Measurements from ENCODE around the gene CHD1.

Gene CHD1

GRCh38 chr5:98936948-98937715, 8.3 kb upstream of the CHD1 start:
- DNase-seq (ENCODE audit: low read depth in 2 of 2): no peak

- no peak for DNase-seq (ENCODE audit: low read depth in 2 of 2)
Measured at GRCh38 chr5:98935206-98935605, 6.4 kb upstream of the CHD1 start.

DNA sequence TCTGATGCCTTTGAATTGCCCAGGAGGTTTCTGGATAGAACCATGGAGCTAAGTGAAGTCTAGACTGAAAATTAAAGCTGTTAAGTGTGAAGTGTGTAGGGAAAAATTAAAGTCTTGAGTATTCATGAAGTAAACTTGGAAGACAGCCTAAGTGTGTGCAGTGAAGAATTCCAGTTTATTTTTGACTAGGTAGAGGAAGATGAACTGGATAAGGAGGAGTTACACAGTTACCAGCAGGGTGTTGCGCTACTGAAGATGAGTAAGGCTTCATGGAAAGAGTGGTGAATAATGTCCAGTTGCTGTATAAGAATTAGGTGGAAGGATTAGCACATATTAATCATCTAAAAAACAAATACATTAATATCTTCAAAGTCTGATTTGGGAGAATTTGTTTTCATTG, 5.7 kb upstream of the CHD1 start:
- DNase-seq (ENCODE audit: low read depth in 2 of 2): no peak

DNA sequence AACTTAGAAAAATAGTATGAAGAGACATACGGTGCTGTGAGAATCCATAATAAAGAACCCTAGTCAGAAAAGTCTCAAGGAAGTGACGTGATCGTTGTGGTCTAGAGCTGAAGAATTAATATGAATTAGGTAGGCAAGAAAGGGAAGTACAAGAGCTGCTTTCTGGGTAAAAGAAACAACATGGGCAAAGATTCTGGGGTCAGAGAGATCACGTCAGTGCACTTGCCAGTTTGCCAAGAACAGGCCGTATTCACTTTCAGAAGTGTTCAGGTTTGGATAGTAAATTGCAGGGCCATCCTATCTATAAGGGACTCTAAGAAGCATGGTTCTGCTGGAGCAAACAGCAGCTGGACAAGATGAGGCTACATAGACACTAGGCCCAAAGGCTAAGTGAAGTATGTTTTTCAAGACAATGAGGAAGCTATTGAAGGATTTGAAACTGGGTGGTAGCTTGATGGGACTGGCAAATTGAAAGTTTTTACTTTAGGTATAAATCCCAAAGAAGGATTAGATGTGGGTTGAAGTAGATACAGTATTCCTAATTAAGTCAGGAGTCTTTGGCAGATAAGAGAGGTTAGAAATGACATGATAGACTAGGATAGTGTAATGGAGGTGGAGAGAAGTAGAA, 4.8 kb upstream of the CHD1 start:
- DNase-seq (ENCODE audit: low read depth in 2 of 2): no peak

GRCh38 chr5:98930972-98931762, 2.4 kb upstream of the CHD1 start:
- no peak for DNase-seq (ENCODE audit: low read depth in 2 of 2)

- DNase-seq (ENCODE audit: low read depth in 2 of 2): peak in 1 of 2 donors; percentile 93
Measured at GRCh38 chr5:98929710-98930298, 997 bp upstream of the CHD1 start.

- DNase-seq (ENCODE audit: low read depth in 2 of 2): peak; percentile 5 to 23
Measured at GRCh38 chr5:98927989-98928872, 576 bp downstream of the CHD1 start.

DNA sequence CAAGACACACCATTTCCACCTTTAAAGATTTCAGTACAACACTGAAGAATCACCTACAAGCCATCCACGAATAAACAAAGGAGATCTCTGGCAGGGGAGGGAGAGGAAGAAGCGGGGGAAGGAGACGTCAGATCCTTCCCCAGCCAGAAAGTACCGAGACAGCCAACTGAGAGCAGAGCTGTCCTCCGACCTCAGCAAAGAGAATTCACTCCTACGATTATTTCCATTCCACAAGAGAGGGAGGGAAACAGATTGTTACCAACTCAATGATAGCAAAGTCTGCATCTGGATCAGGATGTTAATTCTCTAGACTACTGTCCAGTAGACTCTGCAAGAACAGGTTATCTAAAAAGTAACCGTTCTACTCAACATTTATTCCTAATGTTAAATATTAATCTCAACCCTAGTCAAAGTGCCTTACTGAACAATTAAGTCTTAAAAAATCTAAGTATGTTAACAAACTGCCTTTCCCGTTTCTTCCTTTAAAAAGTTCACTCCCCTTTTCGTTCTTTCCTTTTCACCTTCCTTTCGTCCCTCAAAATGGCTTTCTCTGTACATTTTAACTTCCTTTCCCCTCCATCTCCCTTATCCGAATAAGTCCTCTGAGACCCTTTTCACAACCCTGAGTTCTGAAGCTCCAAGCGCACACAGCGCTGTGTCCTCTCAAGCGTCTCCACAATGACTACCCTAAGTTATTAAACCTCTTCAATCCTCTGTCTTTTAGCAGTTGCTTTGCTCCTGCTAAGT, 1.4 kb downstream of the CHD1 start:
- DNase-seq (ENCODE audit: low read depth in 2 of 2): peak; percentile 20 to 55

DNA sequence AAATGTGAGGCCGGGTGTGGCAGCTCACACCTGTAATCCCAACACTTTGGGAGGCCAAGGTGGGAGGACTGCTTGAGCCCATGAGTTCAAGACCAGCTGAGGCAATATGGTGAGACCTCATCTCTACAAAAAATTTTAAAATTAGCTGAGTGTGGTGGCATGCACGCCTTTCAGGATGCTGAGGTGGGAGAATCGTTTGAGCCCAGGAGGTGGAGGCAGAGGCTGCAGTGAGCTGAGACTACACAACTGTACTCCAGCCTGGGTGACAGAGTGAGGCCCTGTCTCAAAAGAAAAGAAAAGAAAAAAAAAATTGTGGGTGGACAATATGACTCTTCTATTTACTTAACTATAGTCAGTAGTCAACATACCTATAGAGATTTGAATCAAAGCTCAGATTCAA, 4.8 kb downstream of the CHD1 start:
- DNase-seq (ENCODE audit: low read depth in 2 of 2): no peak

GRCh38 chr5:98921947-98922505, 6.8 kb downstream of the CHD1 start:
- DNase-seq (ENCODE audit: low read depth in 2 of 2): no peak

- no peak for DNase-seq (ENCODE audit: low read depth in 2 of 2)
Measured at GRCh38 chr5:98917433-98917832, 11.4 kb downstream of the CHD1 start.

DNA sequence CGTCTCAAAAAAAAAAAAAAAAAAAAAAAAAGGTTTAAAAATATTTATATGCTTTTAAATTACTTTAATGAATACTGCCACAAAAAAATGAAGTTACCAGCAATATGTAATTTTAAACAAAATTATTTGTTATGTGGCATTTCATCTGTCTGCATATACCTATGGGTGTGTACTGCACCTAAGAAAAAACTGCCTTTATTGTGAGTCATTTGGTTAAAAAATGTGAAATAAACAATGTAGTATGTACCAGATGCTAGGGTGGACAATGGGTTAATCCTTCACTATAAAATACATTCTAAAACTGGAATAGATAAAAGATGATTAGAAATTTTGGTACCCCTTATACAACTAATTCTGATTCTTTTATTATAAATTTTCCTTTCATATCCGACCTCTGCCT, 12.3 kb downstream of the CHD1 start:
- DNase-seq (ENCODE audit: low read depth in 2 of 2): no peak

GRCh38 chr5:98913911-98914310, 14.9 kb downstream of the CHD1 start:
- DNase-seq (ENCODE audit: low read depth in 2 of 2): no peak

- DNase-seq (ENCODE audit: low read depth in 2 of 2): no peak
Measured at GRCh38 chr5:98911280-98912040, 17.3 kb downstream of the CHD1 start.

GRCh38 chr5:98909363-98909762, 19.4 kb downstream of the CHD1 start:
- DNase-seq (ENCODE audit: low read depth in 2 of 2): no peak

- DNase-seq (ENCODE audit: low read depth in 2 of 2): no peak
Measured at GRCh38 chr5:98907951-98908350, 20.9 kb downstream of the CHD1 start.

DNA sequence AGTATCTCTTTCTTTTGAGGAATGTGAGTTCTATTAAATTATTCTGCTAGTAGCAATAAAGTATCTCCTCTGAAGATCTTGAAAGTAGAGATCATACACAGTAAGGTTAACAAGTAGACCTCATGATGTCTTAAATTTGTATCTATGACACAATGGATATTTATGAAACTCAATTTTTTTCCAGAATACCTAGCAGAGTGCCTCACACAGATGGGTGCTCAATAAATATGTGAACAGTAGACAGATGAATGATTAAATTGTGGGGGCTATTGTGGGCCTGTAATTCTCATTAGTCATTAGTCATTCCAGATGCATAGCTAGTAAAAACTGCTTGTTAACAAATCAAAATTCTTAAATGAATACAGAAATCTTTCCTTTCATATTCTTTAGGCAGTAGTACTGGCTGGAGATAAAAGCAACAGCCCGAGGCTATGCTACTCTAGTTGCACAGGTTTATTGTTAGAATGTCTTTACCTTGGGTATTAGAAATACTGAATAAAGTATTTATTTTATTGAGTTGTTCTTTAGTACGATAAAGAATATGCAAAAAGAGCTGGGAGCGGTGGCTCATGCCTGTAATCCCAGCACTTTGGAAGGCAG, 22.0 kb downstream of the CHD1 start:
- DNase-seq (ENCODE audit: low read depth in 2 of 2): no peak

DNA sequence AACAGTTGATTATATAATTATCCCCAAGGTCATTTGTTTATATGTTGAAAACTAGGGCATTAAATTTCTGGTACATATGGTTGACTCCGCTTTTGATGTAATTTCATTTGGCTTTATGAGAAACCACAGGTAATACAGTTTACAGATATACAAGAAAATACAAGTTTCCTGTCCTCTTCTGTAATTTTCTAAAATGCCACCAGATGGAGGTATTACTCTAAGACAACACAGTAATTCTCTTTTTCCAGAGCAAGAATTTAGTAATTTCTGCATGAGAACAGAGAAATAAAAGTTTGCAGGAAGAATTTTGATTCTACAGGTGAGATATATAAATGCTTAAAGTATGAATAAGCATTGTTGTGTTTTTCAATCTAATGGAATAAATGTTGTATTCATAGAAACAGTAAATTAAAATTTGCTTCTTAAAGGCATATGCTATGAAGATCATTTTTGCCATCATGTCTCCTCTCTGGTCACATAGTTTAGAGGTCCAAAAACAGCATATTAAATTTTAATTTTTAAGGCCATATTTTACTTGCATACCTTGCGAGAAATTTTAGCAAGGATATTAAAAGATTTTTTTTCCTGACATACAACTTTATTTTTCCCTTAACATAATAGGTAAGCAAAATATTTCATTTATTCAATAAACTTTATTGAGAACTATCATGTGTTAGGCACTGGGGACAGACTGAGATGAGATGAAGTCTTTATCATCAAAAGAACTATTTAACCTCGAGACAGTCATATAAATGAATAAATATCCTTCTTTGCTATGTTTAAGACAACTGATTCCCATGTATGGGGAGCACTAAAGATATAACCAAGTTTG, 22.7 kb downstream of the CHD1 start:
- DNase-seq (ENCODE audit: low read depth in 2 of 2): no peak
